ENCODE measurements around the gene GLT8D2.

Gene GLT8D2

DNA sequence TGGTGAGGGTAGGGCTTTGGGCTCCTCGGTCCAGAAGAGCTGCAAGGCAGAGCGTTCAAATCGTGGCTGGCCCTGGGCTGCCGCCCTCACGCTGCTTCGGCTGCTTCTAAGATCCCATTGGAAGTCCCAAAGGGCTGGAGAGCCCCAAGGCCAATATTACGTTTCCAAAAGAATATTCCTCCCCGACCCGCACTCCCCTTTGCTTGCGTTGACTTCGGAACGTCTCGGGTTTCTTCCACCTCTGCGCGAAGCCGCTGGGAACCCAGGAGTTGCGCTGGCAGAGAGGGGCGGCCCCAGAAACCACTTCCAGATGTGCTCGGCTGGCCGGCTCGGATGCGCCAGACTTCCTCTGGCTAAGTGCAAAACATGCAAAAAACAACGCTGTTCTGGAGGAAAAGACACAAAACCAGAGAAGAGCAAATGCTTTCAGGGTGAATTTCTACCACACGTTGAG is at the start of gene GLT8D2:
Gene GLT8D2, minus strand, starts transcription at position 285 of the 454 bp plus-strand sequence. CDS start 30,539 bp downstream, outside the sequence.
- Histone ChIP-seq H3K4me3 (peak within 1 kb of the TSS; percentile 19 to 32 (median 27)), H3K27ac (peak within 1 kb of the TSS in 15 of 21 experiments; percentile 6 to 80 (median 48))

- Histone ChIP-seq H3K27ac (no peak overlapping the region), H3K4me3 (no peak overlapping the region)
These were observed 48.0 kb upstream of the GLT8D2 start for GRCh38 chr12:104097954-104098353.

GRCh38 chr12:104095289-104095688 is 45.3 kb upstream of the GLT8D2 start:
- H3K4me3 ChIP-seq = no peak overlapping the region

GRCh38 chr12:104094284-104094683 is 44.3 kb upstream of the GLT8D2 start:
- H3K27ac ChIP-seq = no peak overlapping the region
- no peak overlapping the region for H3K4me3 ChIP-seq

More at GRCh38 chr12:104095289-104095688, 45.3 kb upstream of the GLT8D2 start:
- H3K27ac ChIP-seq = no peak overlapping the region

GRCh38 chr12:104091136-104091535 is 41.1 kb upstream of the GLT8D2 start:
- Histone ChIP-seq H3K4me3 (no peak overlapping the region), H3K27ac (no peak overlapping the region)

DNA sequence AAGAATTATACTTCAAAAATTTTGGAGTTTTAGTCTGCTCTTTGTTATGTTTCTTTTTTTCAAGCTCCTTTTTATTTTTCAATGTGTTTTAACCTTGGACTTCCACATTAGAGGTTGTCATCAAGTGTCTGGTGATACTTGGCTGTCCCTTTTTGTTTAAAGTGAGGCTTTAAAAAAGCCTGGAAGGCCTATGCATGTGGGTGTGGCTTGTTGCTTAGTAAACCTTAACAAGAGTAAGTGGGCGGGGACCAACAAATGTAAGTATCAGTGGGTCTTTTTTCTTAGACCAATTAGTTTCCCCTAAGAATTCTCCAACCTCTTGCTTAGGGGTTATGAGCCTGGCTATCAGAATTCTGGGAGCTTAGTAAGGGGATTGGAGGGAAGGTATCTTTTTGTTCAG is 40.7 kb upstream of the GLT8D2 start:
- Histone ChIP-seq H3K4me3 (no peak overlapping the region), H3K27ac (no peak overlapping the region)

- Histone ChIP-seq H3K27ac (no peak overlapping the region), H3K4me3 (no peak overlapping the region)
These were observed 33.9 kb upstream of the GLT8D2 start for GRCh38 chr12:104083769-104084475.

DNA sequence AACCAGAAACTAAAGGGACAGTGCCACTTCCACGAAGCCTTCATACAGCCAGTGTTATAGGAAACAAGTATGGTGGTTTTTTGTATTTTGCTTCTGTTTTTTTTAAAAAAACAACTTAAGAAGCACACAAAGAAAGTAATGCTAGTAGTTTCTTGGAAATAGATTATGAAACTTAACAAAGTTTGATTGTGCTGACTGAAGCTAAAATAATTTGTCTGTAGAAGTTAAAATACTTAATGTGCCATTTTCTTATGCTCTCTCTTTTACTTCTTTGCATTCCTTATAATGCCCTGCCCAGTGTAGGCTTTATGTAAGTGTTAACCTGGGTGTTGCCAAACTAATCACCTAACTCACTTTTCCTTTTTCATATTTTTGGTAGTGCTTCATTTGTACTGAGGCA is 30.8 kb upstream of the GLT8D2 start:
- Histone ChIP-seq H3K27ac (no peak overlapping the region), H3K4me3 (no peak overlapping the region)

DNA sequence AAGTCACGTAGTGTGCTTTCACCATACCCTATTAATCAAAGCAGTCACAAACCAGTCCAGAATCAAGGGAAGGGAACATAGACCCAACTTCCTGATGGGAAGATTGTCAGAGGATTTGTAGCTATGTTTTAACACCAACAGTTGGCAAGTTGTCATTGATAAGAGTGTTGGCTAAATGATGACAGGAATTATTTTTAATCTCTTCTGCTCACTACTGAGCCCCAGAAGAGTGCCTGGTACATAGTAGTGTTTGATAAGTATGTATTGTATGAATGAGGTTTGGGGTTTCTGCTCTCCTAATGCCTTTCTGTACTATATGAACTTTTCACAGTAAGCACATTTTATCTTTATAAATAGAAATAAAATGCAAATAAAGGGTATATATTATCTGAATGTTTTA is 29.0 kb upstream of the GLT8D2 start:
- Histone ChIP-seq H3K4me3 (no peak overlapping the region), H3K27ac (no peak overlapping the region)

GRCh38 chr12:104073699-104074098 is 23.7 kb upstream of the GLT8D2 start:
- Histone ChIP-seq H3K4me3 (no peak overlapping the region), H3K27ac (no peak overlapping the region)

GRCh38 chr12:104072099-104072498 is 22.1 kb upstream of the GLT8D2 start:
- Histone ChIP-seq H3K27ac (no peak overlapping the region), H3K4me3 (no peak overlapping the region)

DNA sequence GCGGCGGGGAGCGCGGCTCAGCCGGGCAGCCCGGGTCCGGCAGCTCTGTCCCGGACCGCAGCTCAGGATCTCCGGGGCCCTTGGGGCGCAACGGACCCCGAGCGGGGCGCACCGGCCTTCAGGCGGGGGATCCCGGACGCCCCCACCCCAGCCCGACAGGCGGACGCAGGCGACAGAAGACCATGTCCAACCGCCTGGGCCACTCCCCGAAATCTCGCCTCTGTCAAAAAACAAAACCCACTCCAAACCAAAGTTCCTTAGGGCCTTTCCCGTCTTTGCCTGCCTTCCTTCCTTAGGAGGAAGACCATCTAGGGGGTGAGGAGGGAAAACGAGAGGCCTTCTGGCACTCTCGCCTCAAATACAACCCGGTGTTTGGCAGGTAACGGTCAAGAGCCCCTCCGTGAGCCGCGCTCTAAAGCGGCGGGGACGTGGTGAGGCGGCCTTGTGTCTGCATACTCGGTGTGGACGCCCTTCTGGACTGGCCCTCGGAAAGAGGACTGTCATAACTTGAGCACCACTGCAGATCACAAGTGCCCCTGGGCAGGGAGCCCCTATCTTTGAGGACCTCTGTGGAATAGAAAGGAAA is 14.9 kb upstream of the GLT8D2 start:
- peak overlapping the region; percentile 69 to 97 (median 93) for H3K4me3 ChIP-seq
- peak overlapping the region; percentile 65 to 96 (median 89) for H3K27ac ChIP-seq

DNA sequence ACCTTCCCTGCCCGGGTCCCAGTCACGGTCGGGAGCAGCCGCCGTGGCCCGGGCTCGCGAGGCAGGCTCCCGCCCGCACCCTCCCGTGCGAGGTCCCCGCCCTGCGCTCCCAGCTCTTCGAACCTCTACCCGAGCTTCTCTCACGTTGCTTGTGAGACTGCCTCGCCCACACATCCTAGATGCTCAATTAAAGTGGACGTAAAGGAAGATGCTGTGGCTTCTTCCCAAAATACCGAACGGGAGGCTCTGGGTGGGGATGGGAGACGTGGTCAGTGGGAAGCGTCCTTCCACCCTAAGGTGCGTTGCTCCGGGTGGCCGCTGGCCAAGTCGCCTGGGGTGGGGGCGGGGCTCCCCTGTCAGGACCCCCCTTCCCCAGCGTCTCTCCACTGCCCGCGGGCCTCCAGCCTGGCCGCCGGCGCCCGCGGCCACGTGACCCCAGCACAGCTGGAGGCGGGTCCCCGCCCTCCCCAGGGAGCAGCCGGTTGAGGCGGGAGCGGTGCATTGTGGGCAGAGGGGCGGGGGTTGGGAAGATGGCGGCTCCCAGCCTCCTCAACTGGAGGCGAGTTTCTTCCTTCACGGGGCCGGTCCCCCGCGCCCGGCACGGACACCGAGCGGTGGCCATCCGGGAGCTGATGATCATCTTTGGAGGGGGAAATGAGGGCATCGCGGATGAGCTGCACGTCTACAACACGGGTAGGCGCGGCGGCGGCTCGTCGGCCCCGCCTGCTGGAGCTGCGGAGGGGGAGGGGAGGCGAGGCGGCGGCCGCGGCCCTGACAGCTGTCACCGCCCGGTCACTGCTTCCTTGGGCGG is 14.2 kb upstream of the GLT8D2 start, which contains the start of gene HCFC2:
Gene HCFC2, plus strand, starts transcription at position 501 of the 811 bp plus-strand sequence. Its CDS starts 30 bp downstream, at position 531.
- Histone ChIP-seq H3K27ac (peak within 1 kb of the TSS; percentile 65 to 96 (median 89)), H3K4me3 (peak within 1 kb of the TSS; percentile 69 to 97 (median 93))

GRCh38 chr12:104063712-104064030 is 13.7 kb upstream of the GLT8D2 start:
- H3K27ac ChIP-seq = peak overlapping the region in 20 of 21 experiments; percentile 65 to 96 (median 89)
- peak overlapping the region; percentile 69 to 97 (median 93) for H3K4me3 ChIP-seq

DNA sequence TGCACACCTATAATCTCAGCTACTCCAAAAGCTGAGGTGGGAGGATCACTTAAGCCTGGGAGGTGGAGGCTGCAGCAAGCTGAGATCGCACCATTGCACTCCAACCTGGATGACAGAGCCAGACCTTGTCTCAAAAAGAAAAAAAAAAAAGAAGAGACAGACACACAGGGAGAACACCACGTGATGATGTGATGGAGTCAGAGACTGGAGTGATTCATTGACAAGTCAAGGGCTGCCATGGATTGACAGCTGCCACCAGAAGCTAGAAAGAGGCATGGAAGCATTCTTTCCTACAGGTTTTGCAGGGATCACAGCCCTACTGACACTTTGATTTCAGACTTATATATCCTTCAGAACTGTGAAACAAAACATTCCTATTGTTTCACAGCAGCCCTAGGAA is 10.8 kb upstream of the GLT8D2 start:
- Histone ChIP-seq H3K4me3 (no peak overlapping the region), H3K27ac (no peak overlapping the region)

DNA sequence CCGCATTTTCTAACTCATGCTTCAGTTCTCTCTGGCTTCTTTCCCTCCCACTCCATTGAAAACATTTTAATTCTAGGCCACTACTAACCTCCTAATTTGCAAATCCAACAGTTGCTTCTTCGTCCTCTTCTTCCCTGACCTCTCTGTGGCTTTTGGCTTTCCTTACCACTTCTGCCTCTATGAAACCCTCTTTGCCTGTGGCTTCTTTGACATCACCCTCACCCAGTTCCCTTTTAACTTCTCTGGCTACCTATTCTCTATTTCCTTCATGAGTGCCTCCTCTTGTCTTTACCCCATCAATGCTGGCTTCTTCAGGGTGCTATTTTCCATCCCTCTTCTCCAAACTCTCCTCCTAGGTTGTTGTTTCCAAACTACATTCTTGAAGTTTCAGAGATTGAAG is 10.0 kb upstream of the GLT8D2 start:
- no peak overlapping the region for H3K4me3 ChIP-seq
- H3K27ac ChIP-seq = no peak overlapping the region

- no peak overlapping the region for H3K4me3 ChIP-seq
- no peak overlapping the region for H3K27ac ChIP-seq
These were observed 8.8 kb upstream of the GLT8D2 start for GRCh38 chr12:104058802-104059201.

- Histone ChIP-seq H3K27ac (no peak overlapping the region), H3K4me3 (no peak overlapping the region)
These were observed 7.8 kb upstream of the GLT8D2 start for GRCh38 chr12:104057771-104058197.

GRCh38 chr12:104056419-104056972 is 6.5 kb upstream of the GLT8D2 start:
- Histone ChIP-seq H3K4me3 (no peak overlapping the region), H3K27ac (no peak overlapping the region)

Measured in skin epidermis (tissue), 12 donors.